K562 (cell line): Measurements from ENCODE around the gene JPH2. TPM values are rescaled to one million over a fixed set of nuclear protein-coding genes. Genes with fewer than 3 reads are reported as not detected.

Experiments used
- BHLHE40 ChIP-seq: IDR thresholded peaks from 2 replicates; pipeline ENCODE4 v1.6.1; 2011; ENCODE audit warnings: low read length, improper control_type of control experiment
- CBFB ChIP-seq: sonication (generic); formaldehyde crosslinking; IDR thresholded peaks from 2 replicates; pipeline ENCODE4 v1.4.0; 2020; ENCODE audit warnings: mild to moderate bottlenecking, missing genetic modification reagents
- KLF16 ChIP-seq: IDR thresholded peaks from 2 replicates; pipeline ENCODE4 v1.6.1; 2016; ENCODE audit warnings: antibody characterized with exemption
- LARP7 ChIP-seq: fragments of 450-650 bp; IDR thresholded peaks from 2 replicates; pipeline ENCODE4 v1.6.1; 2016
- MTA2 ChIP-seq: fragments of 450-650 bp; IDR thresholded peaks from 2 replicates; pipeline ENCODE4 v1.6.1; 2016; ENCODE audit warnings: low read depth
- NFATC3 ChIP-seq: fragments of 450-650 bp; IDR thresholded peaks from 2 replicates; pipeline ENCODE4 v1.6.1; 2017; ENCODE audit warnings: mild to moderate bottlenecking
- RBM22 ChIP-seq: fragments of 200-400 bp; formaldehyde crosslinking; IDR thresholded peaks from 2 replicates; pipeline ENCODE4 v1.6.1; 2018; ENCODE audit warnings: low read length, low read depth; ENCODE audit not compliant: poor library complexity, severe bottlenecking
- SREBF2 ChIP-seq: sonication (generic); formaldehyde crosslinking; IDR thresholded peaks from 2 replicates; pipeline ENCODE4 v1.4.0; 2020; ENCODE audit warnings: mild to moderate bottlenecking, missing genetic modification reagents
- ZFP36 ChIP-seq: fragments of 150-350 bp; IDR thresholded peaks from 2 replicates; pipeline ENCODE4 v1.6.1; 2018; ENCODE audit warnings: low read length, low read depth; ENCODE audit not compliant: partially characterized antibody
- polyA plus RNA-seq, 8 experiments: library from polyadenylated mRNA; depleted of rRNA in 4 of 8; stranded (reverse) in 5 of 8; unstranded in 3 of 8; fragments of >200 nt; fragmentation: Nextera tagmentation in 2 of 8; fragmentation: Illumina TruSeq in 1 of 8; extraction: Ambion mirVana in 2 of 8; extraction: Trizol in 1 of 8; gene quantifications; 2 replicates each; pipeline versions ENCODE4 v1.2.1 to v1.2.3, GENCODE V29; 2011 to 2014; ENCODE audit warnings: inconsistent platforms in 1 of 8, missing spikeins in 1 of 8
- total RNA-seq, 7 experiments: library from RNA; depleted of rRNA in 6 of 7; stranded (reverse); fragments of >200 nt in 6 of 7; fragmentation: Illumina TruSeq in 2 of 7; extraction: Trizol in 2 of 7; gene quantifications; 2 replicates each; pipeline versions ENCODE4 v1.2.1 to v1.2.3, GENCODE V29; 2011 to 2021; ENCODE audit warnings: low replicate concordance in 1 of 7
- TF ChIP-seq, protein P1 (sequence below): fragments of 450-650 bp; IDR thresholded peaks from 2 replicates; pipeline ENCODE4 v1.6.1; 2014; ENCODE audit warnings: low read depth, mild to moderate bottlenecking, moderate library complexity, borderline replicate concordance
- TF ChIP-seq, protein P2 (sequence below): sonication (generic); formaldehyde crosslinking; IDR thresholded peaks from 2 replicates; pipeline ENCODE4 v1.8.0; 2022; ENCODE audit warnings: mild to moderate bottlenecking, missing genetic modification reagents
- TF ChIP-seq, protein P3 (sequence below): fragments of 450-650 bp; conservative IDR thresholded peaks from 2 replicates; pipeline ENCODE4 v1.6.1; 2016; ENCODE audit warnings: missing genetic modification characterization, low read depth, mild to moderate bottlenecking, missing compliant biosample characterization, moderate library complexity

The JPH2 gene
- total and polyA plus RNA-seq, 9 of the 15 experiments (the other 6 are each of a cell fraction or from before 2014, with no cell fraction given), result not detected

GRCh38 chr20:44080646-44081267, 106.2 kb downstream of the JPH2 start (continued):
- TF ChIP-seq, protein P1, sequence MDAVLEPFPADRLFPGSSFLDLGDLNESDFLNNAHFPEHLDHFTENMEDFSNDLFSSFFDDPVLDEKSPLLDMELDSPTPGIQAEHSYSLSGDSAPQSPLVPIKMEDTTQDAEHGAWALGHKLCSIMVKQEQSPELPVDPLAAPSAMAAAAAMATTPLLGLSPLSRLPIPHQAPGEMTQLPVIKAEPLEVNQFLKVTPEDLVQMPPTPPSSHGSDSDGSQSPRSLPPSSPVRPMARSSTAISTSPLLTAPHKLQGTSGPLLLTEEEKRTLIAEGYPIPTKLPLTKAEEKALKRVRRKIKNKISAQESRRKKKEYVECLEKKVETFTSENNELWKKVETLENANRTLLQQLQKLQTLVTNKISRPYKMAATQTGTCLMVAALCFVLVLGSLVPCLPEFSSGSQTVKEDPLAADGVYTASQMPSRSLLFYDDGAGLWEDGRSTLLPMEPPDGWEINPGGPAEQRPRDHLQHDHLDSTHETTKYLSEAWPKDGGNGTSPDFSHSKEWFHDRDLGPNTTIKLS, result no peak
- TF ChIP-seq ZFP36, result no peak
- no peak for TF ChIP-seq RBM22
- no peak for TF ChIP-seq NFATC3
- peak; percentile 83 for TF ChIP-seq BHLHE40
- TF ChIP-seq, protein P2, sequence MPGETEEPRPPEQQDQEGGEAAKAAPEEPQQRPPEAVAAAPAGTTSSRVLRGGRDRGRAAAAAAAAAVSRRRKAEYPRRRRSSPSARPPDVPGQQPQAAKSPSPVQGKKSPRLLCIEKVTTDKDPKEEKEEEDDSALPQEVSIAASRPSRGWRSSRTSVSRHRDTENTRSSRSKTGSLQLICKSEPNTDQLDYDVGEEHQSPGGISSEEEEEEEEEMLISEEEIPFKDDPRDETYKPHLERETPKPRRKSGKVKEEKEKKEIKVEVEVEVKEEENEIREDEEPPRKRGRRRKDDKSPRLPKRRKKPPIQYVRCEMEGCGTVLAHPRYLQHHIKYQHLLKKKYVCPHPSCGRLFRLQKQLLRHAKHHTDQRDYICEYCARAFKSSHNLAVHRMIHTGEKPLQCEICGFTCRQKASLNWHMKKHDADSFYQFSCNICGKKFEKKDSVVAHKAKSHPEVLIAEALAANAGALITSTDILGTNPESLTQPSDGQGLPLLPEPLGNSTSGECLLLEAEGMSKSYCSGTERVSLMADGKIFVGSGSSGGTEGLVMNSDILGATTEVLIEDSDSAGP, result no peak
- TF ChIP-seq, protein P3, sequence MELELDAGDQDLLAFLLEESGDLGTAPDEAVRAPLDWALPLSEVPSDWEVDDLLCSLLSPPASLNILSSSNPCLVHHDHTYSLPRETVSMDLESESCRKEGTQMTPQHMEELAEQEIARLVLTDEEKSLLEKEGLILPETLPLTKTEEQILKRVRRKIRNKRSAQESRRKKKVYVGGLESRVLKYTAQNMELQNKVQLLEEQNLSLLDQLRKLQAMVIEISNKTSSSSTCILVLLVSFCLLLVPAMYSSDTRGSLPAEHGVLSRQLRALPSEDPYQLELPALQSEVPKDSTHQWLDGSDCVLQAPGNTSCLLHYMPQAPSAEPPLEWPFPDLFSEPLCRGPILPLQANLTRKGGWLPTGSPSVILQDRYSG (tag), result no peak
- TF ChIP-seq MTA2, result no peak
- no peak for TF ChIP-seq KLF16
- TF ChIP-seq LARP7, result no peak
- no peak for TF ChIP-seq SREBF2 (CRISPR knock-in tag)
- no peak for TF ChIP-seq CBFB (CRISPR knock-in tag)
